SKM-1 (cell line): ENCODE measurements around the gene SSU72.
"Not testable (repeated sequence)": the region's sequence is repeated elsewhere in the genome, so short reads cannot be mapped to it uniquely, and the experiment has no call there.

Source experiments
- DNase-seq: peaks from one replicate; lab custom pipeline; 2025; ENCODE audit not compliant: unreplicated experiment; lab: John Stamatoyannopoulos, UW

Gene SSU72

GRCh38 chr1:1542766-1543705, 31.6 kb downstream of the SSU72 start:
- DNase-seq, result no peak

DNA sequence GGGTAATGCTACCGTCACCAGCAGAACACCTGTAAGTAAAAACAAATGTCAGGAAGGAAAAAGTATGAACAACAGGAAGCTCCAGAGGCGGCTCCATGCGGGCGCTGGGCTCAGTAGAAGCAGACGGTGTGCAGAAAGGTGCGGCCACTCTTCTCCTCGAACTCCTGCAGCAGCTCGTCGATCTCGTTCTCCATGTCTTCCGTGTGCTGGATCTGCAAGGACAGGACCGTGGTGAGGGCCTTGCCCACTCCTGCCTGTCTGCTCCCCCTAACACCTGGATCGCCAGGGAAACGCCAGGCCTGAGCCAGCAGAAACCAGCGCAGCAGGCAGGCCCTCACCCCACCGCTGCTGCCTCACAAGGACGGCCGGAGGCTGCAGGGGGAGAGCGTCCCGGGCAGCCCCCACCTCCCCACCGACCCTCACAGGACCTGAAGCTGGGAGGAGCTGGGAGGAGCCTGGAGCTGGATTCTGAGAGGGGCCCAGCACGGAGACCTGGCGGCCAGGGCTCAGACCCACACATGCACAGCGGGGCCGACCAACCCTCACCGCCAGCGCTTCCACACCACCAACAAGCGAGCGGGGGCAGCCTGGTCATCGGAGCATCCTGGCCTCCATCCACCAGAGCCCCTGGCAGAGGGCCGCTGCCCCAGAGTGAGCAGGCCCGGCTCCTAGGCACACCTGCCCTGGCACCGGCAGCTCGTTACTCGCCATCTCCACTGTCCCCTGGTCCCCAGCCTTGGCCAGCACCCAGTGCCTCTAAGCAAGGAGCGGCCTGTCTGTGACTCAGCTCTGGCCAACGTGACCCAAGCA, 32.5 kb downstream of the SSU72 start:
- DNase-seq, result no peak

- DNase-seq, result no peak
These were observed 33.6 kb downstream of the SSU72 start for GRCh38 chr1:1540818-1541628.

DNA sequence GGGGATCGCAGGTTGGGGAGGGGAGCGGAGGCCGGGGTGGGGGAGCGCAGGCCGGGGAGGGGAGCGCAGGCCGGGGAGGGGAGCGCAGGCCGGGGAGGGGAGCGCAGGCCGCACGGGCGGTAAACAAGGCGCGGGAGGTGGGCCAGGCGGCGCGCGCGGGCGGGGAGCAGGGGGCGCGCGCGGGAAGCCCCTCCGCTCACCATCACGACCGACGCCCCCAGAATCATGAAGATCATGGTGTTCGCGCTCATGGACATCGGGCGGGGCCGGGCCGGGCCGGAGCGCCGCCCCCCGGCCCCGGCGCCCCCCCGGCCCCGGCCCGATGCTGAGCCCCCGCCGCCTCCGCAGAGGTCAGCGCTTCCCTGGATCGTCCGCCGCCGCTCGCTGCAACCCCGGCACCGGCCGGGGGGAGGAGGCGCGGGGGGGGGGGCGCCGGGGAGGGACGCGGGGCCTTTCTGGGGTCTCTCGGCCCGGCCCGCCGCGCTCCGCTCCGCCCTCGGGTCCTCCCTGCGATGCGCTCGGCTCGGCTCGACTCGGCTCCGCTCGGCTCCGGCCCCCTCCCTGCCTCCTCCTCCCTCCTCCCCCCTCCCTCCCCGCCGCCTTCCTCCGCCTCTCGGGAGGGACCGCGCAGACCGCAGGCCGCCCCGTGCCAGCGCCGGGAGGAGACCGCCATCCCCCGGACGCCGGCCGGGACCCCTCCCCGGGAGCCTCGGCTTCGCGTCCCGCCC, 34.4 kb downstream of the SSU72 start, which contains the start of gene TMEM240:
Gene TMEM240, minus strand, starts transcription at position 535 of the 728 bp plus-strand sequence. Its CDS starts 278 bp downstream, at position 257.
- DNase-seq, result no peak

GRCh38 chr1:1539310-1540089, 35.2 kb downstream of the SSU72 start:
- DNase-seq, result no peak

DNA sequence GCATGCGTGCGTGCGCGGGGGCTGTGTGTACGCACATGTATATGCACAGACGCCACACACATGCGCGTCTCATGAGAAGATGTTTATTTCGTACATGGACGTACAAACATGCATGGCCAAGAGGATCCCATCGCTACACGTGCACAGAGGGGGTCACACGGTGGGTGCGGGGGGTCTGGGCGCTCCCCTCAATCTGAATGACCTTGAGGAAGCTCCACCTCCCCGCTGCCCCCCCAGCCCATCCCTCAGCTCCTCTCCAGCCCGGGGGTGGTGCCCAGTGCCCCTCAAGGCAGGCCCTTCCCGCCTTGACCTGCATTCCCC, 35.7 kb downstream of the SSU72 start:
- no peak for DNase-seq

DNA sequence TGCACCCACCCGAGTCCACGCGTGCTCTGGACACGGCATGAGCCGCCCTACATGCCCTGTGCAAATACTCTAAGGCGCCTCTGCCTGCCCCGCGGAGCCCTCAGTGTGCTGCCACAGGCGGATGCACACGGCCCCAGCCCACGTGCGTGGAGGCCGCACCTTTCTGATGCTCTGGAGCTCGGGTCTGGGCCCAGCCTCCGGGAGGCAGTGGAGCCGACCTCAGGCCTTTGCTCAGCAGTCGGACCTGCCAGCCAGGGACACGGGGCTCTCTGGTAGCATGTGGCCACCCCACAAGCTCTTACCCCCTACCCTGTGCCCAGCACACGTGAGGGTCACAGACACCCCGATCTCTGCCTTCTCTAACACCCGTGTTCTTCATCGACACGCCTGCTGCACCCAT, 36.3 kb downstream of the SSU72 start:
- DNase-seq, result no peak

DNA sequence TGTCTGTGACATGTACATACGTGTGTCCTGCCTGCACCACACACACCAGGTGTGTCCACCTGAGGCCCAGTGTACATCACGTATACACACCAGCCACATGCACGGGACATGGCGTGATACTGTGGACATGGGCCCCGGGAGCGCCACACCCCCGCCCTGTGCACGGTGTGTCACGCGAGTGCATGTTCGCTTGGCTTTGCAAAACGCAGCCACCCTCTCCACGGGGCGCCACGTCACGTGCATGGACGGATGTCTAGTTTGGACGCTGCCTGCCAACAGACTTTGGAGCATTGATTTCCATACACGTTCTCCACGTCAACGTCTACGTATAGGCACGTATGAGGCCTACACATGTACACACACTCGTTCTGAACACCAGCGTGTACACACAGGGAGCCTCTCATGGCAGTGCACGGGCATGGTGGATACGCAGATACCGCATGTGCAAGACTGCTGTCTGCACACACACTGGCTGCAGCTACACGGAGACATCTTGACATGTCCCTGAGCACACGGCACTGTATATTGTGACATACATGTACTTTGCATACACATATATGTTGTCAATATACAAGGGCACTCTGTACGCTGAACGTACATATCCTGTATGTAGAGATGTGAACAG, 36.9 kb downstream of the SSU72 start:
- DNase-seq, result no peak

DNA sequence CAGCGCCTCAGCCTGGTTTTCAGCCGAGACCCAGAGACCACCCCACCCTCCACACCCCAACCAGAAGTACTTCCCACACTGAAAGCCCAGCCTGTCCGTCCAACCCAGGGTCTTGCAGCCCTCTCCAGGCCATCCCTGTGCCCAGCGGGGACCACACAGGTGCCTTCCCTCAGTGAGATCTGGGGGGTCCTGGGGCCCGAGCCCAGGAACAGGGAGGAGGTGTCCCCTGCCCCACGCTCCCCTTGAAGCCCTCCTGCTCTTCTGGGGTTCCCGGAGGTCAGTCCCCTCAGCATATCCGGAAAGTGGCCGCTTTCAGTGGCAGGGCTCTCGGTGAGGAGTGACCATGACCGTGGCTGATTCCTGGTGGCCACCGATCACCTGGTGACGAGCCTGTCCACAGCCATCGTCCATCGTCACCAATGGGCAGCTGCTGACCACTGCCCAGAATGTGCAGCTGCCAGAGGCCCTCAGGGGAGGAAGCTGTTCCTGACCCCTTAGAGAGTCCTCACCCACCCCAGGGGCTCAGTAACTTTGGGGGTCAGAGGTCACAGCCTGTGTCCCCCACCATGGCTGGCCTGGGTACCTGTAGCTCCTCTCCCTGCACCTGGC, 37.6 kb downstream of the SSU72 start:
- no peak for DNase-seq

GRCh38 chr1:1536019-1536937, 38.4 kb downstream of the SSU72 start:
- no peak for DNase-seq

DNA sequence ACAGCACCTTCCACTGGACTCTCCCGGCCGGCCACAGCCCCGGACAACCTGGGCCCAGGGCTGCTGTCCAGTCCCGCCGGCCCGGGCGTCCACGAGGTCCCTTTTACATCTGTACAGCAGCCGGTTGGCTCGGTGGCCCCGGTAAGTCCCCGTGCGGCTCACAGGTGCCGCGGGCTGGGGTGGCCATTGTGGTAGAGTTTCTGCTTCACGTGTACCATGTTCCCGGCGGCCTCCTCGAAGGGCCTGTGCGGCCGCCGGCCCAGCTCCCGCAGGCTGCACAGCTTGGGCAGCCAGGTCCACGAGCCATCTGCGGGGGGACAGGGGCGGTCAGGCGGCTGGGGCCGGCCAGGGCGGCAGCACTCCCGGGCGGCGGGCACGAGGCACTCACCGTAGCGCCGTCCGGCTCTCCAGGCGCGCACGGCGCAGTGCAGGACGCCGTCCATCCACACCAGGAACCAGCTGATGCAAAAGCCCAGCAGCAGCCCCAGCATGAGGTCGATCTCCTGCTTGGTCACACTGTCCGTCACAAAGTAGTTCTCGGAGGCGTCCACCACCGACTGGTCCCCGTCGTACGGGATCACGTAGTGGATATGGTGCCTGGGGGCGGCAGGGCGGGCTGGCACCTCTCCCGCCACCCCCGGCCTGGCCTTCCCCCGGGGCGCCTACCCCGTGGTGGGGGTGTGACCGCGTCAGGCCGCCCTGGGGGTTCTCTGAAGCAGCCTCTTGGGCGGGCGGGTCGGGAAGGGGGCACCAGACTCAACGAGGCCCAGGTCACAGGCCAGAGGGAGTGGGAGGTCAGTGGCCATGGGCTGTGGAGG, 39.3 kb downstream of the SSU72 start:
- DNase-seq, result no peak

DNA sequence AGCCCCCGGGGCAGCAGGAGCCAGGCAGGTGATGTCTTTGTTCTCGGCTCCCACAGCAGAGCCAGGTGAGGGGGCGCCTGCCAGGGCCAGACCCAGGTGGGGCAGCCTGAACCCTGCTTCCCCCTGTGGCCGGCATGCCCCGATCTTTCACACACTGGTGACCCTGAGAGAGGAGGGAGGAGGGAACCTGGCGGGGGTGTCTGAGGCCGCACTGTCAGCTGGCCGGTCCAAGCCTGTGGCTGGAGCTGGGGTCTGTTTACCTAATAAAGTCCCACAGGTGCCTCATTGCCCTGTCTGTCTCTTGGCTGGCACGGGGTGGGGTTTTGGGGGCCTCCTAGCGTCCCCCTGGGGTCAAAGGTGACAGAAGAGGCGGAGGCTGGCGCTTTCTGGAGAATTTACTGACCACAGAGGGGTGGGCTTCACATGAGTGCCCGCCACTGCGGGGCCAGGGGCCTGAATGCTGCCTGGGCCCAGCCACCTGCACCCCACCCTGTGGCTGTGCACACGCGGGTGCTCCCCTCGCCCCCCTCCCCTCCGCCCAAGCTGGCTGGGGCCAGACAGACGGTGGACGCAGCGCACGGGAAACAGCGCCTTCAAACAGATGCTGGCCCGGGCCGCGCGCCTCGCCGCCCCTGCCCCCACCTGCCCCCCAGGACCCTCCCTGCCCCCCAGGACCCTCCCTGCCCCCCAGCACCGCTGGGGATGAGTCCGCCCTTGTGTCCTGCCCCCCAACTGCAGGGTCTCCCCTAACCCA, 40.1 kb downstream of the SSU72 start:
- DNase-seq, result no peak

- DNase-seq, result not testable (repeated sequence)
These were observed 40.8 kb downstream of the SSU72 start for GRCh38 chr1:1533894-1534291.

- DNase-seq, result not testable (repeated sequence)
These were observed 41.3 kb downstream of the SSU72 start for GRCh38 chr1:1533176-1533893.

DNA sequence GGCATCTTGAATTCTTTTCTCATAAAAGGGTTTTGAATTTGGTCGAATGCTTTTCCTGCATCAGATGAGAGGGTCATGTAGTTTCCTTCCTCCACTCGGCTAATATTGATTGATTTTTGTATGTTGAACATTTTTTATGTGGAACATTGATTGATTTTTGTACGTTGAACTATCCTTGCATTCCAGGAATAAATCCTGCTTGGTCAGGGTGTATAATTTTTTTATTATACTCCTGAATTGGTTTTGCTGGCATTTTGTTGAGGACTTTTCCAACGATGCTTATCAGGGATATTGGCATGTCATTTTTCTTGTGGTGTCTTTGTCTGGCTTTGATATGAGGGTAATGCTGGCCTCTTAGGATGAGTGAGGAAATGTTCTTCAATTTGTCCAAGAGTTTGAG, 42.7 kb downstream of the SSU72 start:
- DNase-seq, result no peak

DNA sequence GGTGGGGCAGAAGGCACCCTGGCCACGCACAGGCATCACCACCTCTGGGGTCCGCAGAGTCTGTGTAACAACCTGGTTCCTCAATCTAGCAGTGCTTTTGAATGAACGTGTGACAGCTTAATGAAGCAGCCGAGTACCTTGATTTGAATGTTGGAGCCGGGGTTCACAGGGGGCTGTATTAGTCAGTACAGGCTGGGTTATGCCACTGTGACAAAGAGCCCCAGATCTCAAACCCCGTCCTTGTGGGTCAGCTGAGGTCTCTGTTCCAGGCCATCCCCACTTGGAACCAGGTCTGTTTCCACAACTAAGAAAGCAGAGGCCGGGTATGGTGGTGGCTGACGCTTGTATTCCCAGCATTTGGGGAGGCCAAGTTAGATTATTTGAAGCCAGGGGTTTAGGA, 44.7 kb downstream of the SSU72 start:
- no peak for DNase-seq
